H9 (cell line): Measurements from ENCODE around the gene CD4. TPM values are rescaled to one million over a fixed set of nuclear protein-coding genes. Genes with fewer than 3 reads are reported as not detected.

ENCODE experiments used
- DNase-seq: peaks from one replicate; pipeline ENCODE4 v3.0.0-alpha.2; 2017
- H2AFZ ChIP-seq: one replicate; pipeline ENCODE4 v1.6.1; 2013; ENCODE audit warnings: mild to moderate bottlenecking, low read length, control low read depth, moderate library complexity
- H2AK5ac ChIP-seq: 2 replicates; pipeline ENCODE4 v1.6.1; 2013; ENCODE audit warnings: low read length, control low read depth, mixed read lengths; ENCODE audit not compliant: insufficient read length
- H2BK120ac ChIP-seq: one replicate; pipeline ENCODE4 v1.6.1; 2013; ENCODE audit warnings: low read depth, mild to moderate bottlenecking, low read length, control low read depth, inconsistent platforms; ENCODE audit not compliant: poor library complexity, severe bottlenecking
- H2BK12ac ChIP-seq: 2 replicates; pipeline ENCODE4 v1.6.1; 2013; ENCODE audit warnings: low read length, control low read depth, mixed read lengths, low read depth; ENCODE audit not compliant: insufficient read length
- H2BK15ac ChIP-seq: 2 replicates; pipeline ENCODE4 v1.6.1; 2013; ENCODE audit warnings: low read depth, low read length, control low read depth
- H2BK20ac ChIP-seq: one replicate; pipeline ENCODE4 v1.6.1; 2013; ENCODE audit warnings: low read depth, mild to moderate bottlenecking, low read length, control low read depth, inconsistent platforms; ENCODE audit not compliant: poor library complexity, severe bottlenecking
- H2BK5ac ChIP-seq: 2 replicates; pipeline ENCODE4 v1.6.1; 2013; ENCODE audit warnings: low read length, control low read depth, mixed read lengths; ENCODE audit not compliant: insufficient read length
- H3K14ac ChIP-seq: 2 replicates; pipeline ENCODE4 v1.6.1; 2013; ENCODE audit warnings: low read length, control low read depth; ENCODE audit not compliant: insufficient read depth
- H3K18ac ChIP-seq: 2 replicates; pipeline ENCODE4 v1.6.1; 2013; ENCODE audit warnings: low read depth, mild to moderate bottlenecking, mixed read lengths, low read length, control low read depth; ENCODE audit not compliant: insufficient read length
- H3K23ac ChIP-seq: 2 replicates; pipeline ENCODE4 v1.6.1; 2013; ENCODE audit warnings: low read length, control low read depth, mixed read lengths, low read depth; ENCODE audit not compliant: insufficient read length
- H3K23me2 ChIP-seq: 2 replicates; pipeline ENCODE4 v1.6.1; 2013; ENCODE audit warnings: low read depth, mild to moderate bottlenecking, mixed read lengths, low read length, control low read depth; ENCODE audit not compliant: insufficient read length, poor library complexity, severe bottlenecking
- H3K27ac ChIP-seq: 2 replicates; pipeline ENCODE4 v1.5.1; 2013; ENCODE audit warnings: low read length, control low read depth, mixed read lengths, low read depth; ENCODE audit not compliant: insufficient read length
- H3K27me3 ChIP-seq: 2 replicates; pipeline ENCODE4 v1.6.1; 2013; ENCODE audit warnings: low read length, control low read depth, inconsistent platforms; ENCODE audit not compliant: insufficient read depth
- H3K4ac ChIP-seq: 2 replicates; pipeline ENCODE4 v1.6.1; 2013; ENCODE audit warnings: low read depth, mild to moderate bottlenecking, control low read depth, inconsistent platforms, low read length, moderate library complexity
- H3K4me1 ChIP-seq: 2 replicates; pipeline ENCODE4 v1.6.1; 2013; ENCODE audit warnings: low read length, control low read depth, inconsistent platforms; ENCODE audit not compliant: insufficient read depth
- H3K4me2 ChIP-seq: 2 replicates; pipeline ENCODE4 v1.6.1; 2013; ENCODE audit warnings: low read length, control low read depth, mixed read lengths; ENCODE audit not compliant: insufficient read length, insufficient read depth
- H3K56ac ChIP-seq: 2 replicates; pipeline ENCODE4 v1.6.1; 2013; ENCODE audit warnings: low read depth, mild to moderate bottlenecking, mixed read lengths, low read length, control low read depth; ENCODE audit not compliant: insufficient read length
- H3K79me1 ChIP-seq: 2 replicates; pipeline ENCODE4 v1.6.1; 2013; ENCODE audit warnings: low read depth, mild to moderate bottlenecking, moderate library complexity, low read length, control low read depth, inconsistent platforms; ENCODE audit not compliant: insufficient read depth, poor library complexity, severe bottlenecking
- H3K79me2 ChIP-seq: 2 replicates; pipeline ENCODE4 v1.6.1; 2013; ENCODE audit warnings: low read length, control low read depth, inconsistent platforms; ENCODE audit not compliant: insufficient read depth
- H3K9ac ChIP-seq: 2 replicates; pipeline ENCODE4 v1.6.1; 2013; ENCODE audit warnings: low read length, control low read depth, mixed read lengths; ENCODE audit not compliant: insufficient read length; ENCODE audit errors: extremely low read depth
- H3K9me3 ChIP-seq: one replicate; pipeline ENCODE4 v1.6.1; 2013; ENCODE audit warnings: low read depth, low read length, inconsistent platforms; ENCODE audit not compliant: control insufficient read depth
- H3T11ph ChIP-seq: one replicate; pipeline ENCODE4 v1.6.1; 2013; ENCODE audit warnings: mild to moderate bottlenecking, low read length, control low read depth, inconsistent platforms
- H4K20me1 ChIP-seq: one replicate; pipeline ENCODE4 v1.6.1; 2013; ENCODE audit not compliant: control insufficient read depth, insufficient read length, insufficient read depth
- H4K5ac ChIP-seq: 2 replicates; pipeline ENCODE4 v1.6.1; 2013; ENCODE audit warnings: low read depth, mild to moderate bottlenecking, mixed read lengths, low read length, control low read depth; ENCODE audit not compliant: insufficient read length
- H4K8ac ChIP-seq: replicated peaks from 2 replicates; pipeline ENCODE4 v1.6.1; 2013; ENCODE audit warnings: low read length, control low read depth, mixed read lengths, low read depth; ENCODE audit not compliant: insufficient read length
- H4K91ac ChIP-seq: 2 replicates; pipeline ENCODE4 v1.6.1; 2013; ENCODE audit warnings: low read depth, mild to moderate bottlenecking, moderate library complexity, mixed read lengths, low read length, control low read depth; ENCODE audit not compliant: insufficient read length
- H3K27ac Mint-ChIP-seq, 3 experiments: 2 replicates in 2 of 3; 3 replicates in 1 of 3; pipeline ENCODE4 v1.8.0; 2020 to 2021; ENCODE audit warnings: mixed read lengths in 3 of 3, mild to moderate bottlenecking in 1 of 3, moderate library complexity in 1 of 3
- H3K27me3 Mint-ChIP-seq: 2 replicates; pipeline ENCODE4 v1.8.0; 2021; ENCODE audit warnings: low read depth, mild to moderate bottlenecking, moderate library complexity, mixed read lengths
- H3K36me3 Mint-ChIP-seq, 3 experiments: 2 replicates in 2 of 3; 3 replicates in 1 of 3; pipeline ENCODE4 v1.8.0; 2020 to 2021; ENCODE audit warnings: low read depth in 3 of 3, mixed read lengths in 3 of 3; ENCODE audit not compliant: insufficient read depth in 1 of 3
- H3K4me1 Mint-ChIP-seq, 2 experiments: 2 replicates each; pipeline ENCODE4 v1.8.0; 2020; ENCODE audit warnings: mixed read lengths in 2 of 2
- H3K4me3 Mint-ChIP-seq, 2 experiments: 2 replicates in 1 of 2; 3 replicates in 1 of 2; pipeline ENCODE4 v1.8.0; 2020 to 2021; ENCODE audit warnings: mild to moderate bottlenecking in 2 of 2, mixed read lengths in 2 of 2, moderate library complexity in 1 of 2
- H3K9me3 Mint-ChIP-seq, 2 experiments: 2 replicates in 1 of 2; 3 replicates in 1 of 2; pipeline ENCODE4 v1.8.0; 2020; ENCODE audit warnings: mild to moderate bottlenecking in 2 of 2, mixed read lengths in 2 of 2, moderate library complexity in 1 of 2
- WGBS: extraction: QIAGEN DNeasy Blood & Tissue Kit; methylation state at CpG from one replicate; pipeline ENCODE4 v1.1.7; 2013; ENCODE audit warnings: missing lambda C conversion rate, low lambda C conversion rate, mixed read lengths; ENCODE audit not compliant: insufficient read length; ENCODE audit errors: extremely low coverage; 5-methylcytosine and 5-hydroxymethylcytosine counted together
- total RNA-seq: library from RNA; stranded (reverse); gene quantifications from 2 replicates; pipeline ENCODE4 v1.2.1, GENCODE V29; 2021
- TF ChIP-seq, protein P1 (sequence below): fragments of 200-600 bp; sonication (generic); conservative IDR thresholded peaks from 3 replicates; pipeline ENCODE4 v1.8.0; 2021; ENCODE audit warnings: antibody characterized with exemption, mild to moderate bottlenecking

CD4 gene
- total RNA-seq, 1 experiment from 2014 or later: 1.1 TPM

DNA sequence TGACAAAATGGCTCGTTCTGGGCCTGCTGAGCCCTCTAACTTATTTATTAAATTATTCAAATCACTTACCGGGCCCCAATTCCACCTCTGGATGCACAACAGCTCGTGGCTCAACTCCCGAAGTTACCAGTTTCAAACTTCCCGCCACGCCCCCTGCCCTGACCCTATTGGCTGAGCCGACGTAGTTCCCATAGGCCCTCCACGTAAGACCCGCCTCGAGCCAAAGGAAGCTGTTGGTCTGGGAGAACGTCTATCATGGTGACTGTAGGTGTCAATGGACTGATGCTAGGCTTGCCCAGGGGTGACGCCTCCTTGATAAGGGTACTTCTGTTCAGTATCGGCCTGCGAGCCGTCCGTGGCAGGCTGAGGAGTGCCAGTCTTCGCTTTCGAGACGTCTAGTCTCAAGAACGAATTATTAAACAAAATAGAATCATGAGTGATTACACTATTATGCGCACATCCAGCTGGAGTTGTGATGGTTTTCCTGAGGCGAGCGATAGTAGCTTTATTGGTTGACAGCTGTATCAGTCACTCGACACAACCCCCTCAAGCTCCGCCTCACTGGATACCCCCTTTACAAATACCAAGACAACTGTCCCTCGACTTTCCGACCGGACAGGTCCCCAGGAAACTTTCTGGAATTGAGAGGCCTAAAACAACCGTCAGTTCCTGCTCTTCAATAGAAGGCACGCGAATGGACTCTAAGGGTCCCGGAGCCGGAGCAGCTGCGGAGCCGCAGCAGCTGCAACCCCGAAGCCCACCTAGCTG, 62.0 kb downstream of the CD4 start, which contains the start of gene CDCA3:
Gene CDCA3, minus strand, starts transcription at position 134 of the 768 bp plus-strand sequence. CDS start 334 bp downstream, outside the sequence.
- H3K79me2 ChIP-seq: peaks cover 5% of the 10 kb centered on the region; the same call in 1 of the 2 replicates
- no peak within 1 kb of the TSS for H4K91ac ChIP-seq
- H3K27ac ChIP-seq: no peak within 1 kb of the TSS
- peak within 1 kb of the TSS; percentile 68 for H3K9ac ChIP-seq
- Mint-ChIP-seq H3K9me3 (no peaks in the 10 kb centered on the region; a peak in 1 of 5 replicates), H3K27me3 (no peaks in the 10 kb centered on the region), H3K4me3 (peak within 1 kb of the TSS; percentile 94 to 98), H3K27ac (peak within 1 kb of the TSS; percentile 97 to 99 (median 98)), H3K36me3 (peaks cover 24 to 61% (median 57%) of the 10 kb centered on the region in 3 experiments; a peak in 6 of 7 replicates), H3K4me1 (peaks cover 24 to 26% of the 10 kb centered on the region in 2 experiments)
- H4K8ac ChIP-seq: no peak within 1 kb of the TSS
- H3K27me3 ChIP-seq: no peaks in the 10 kb centered on the region
- H3K56ac ChIP-seq: no peak within 1 kb of the TSS
- no peak within 1 kb of the TSS for H2AFZ ChIP-seq
- TF ChIP-seq, protein P1, sequence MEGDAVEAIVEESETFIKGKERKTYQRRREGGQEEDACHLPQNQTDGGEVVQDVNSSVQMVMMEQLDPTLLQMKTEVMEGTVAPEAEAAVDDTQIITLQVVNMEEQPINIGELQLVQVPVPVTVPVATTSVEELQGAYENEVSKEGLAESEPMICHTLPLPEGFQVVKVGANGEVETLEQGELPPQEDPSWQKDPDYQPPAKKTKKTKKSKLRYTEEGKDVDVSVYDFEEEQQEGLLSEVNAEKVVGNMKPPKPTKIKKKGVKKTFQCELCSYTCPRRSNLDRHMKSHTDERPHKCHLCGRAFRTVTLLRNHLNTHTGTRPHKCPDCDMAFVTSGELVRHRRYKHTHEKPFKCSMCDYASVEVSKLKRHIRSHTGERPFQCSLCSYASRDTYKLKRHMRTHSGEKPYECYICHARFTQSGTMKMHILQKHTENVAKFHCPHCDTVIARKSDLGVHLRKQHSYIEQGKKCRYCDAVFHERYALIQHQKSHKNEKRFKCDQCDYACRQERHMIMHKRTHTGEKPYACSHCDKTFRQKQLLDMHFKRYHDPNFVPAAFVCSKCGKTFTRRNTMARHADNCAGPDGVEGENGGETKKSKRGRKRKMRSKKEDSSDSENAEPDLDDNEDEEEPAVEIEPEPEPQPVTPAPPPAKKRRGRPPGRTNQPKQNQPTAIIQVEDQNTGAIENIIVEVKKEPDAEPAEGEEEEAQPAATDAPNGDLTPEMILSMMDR: no peak
- peak within 1 kb of the TSS; percentile 78 for H3K4me2 ChIP-seq
- no peak within 1 kb of the TSS for H3K23ac ChIP-seq
- no CpG with 5 or more reads among the region's 37 CpGs for WGBS
- no peak within 1 kb of the TSS for H2AK5ac ChIP-seq
- H2BK20ac ChIP-seq: no peak within 1 kb of the TSS
- H2BK15ac ChIP-seq: no peak within 1 kb of the TSS
- H4K20me1 ChIP-seq: peaks cover 2% of the 10 kb centered on the region
- DNase-seq: peak; percentile 99
- peak within 1 kb of the TSS; percentile 28; the same call in 1 of the 2 replicates for H3K14ac ChIP-seq
- H3K4ac ChIP-seq: no peak within 1 kb of the TSS
- H2BK5ac ChIP-seq: no peak within 1 kb of the TSS
- peak within 1 kb of the TSS; percentile 80 for H3K18ac ChIP-seq
- H3T11ph ChIP-seq: no peak within 1 kb of the TSS
- H3K23me2 ChIP-seq: peaks cover 16% of the 10 kb centered on the region
- H3K4me1 ChIP-seq: no peaks in the 10 kb centered on the region; the same call in 1 of the 2 replicates
- no peaks in the 10 kb centered on the region for H3K9me3 ChIP-seq
- H2BK120ac ChIP-seq: no peak within 1 kb of the TSS
- H3K79me1 ChIP-seq: no peaks in the 10 kb centered on the region
- no peak within 1 kb of the TSS for H2BK12ac ChIP-seq
- no peak within 1 kb of the TSS for H4K5ac ChIP-seq
